ENCODE measurements around the gene CCDC9B. TPM values are rescaled to one million over a fixed set of nuclear protein-coding genes. Genes with fewer than 3 reads are reported as not detected.

Gene CCDC9B
- total RNA-seq, 1 donor from 2014 or later = 21.6 TPM

DNA sequence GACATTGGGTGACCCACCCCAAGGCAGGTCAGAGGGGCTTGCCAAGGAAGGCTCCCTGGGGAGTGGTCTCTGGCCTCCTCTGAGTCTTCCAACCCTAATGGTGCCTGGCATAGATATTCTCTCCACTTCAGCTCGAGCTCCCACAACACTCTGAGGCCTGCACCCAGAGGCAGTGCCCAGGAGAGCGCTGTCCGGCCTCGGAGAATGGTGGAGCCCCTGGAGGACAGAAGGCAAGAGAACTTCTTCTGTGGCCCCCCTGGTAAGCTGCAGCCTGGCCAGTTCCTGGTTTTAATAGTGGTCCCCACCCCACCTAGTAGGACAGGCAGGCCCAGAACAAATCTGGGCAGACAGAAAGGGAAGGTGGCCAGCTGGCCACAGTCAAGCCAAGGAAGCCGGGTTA is 24.3 kb upstream of the CCDC9B start:
- H3K36me3 Mint-ChIP-seq (ENCODE audit: unreplicated experiment) = no peaks in the 10 kb centered on the region
- H3K4me1 Mint-ChIP-seq (ENCODE audit: unreplicated experiment) = peaks cover 6% of the 10 kb centered on the region
- H3K27me3 Mint-ChIP-seq (ENCODE audit: unreplicated experiment) = peaks cover 6% of the 10 kb centered on the region
- TF ChIP-seq, protein P1, sequence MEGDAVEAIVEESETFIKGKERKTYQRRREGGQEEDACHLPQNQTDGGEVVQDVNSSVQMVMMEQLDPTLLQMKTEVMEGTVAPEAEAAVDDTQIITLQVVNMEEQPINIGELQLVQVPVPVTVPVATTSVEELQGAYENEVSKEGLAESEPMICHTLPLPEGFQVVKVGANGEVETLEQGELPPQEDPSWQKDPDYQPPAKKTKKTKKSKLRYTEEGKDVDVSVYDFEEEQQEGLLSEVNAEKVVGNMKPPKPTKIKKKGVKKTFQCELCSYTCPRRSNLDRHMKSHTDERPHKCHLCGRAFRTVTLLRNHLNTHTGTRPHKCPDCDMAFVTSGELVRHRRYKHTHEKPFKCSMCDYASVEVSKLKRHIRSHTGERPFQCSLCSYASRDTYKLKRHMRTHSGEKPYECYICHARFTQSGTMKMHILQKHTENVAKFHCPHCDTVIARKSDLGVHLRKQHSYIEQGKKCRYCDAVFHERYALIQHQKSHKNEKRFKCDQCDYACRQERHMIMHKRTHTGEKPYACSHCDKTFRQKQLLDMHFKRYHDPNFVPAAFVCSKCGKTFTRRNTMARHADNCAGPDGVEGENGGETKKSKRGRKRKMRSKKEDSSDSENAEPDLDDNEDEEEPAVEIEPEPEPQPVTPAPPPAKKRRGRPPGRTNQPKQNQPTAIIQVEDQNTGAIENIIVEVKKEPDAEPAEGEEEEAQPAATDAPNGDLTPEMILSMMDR (IDR thresholded peaks at IDR 0.05) = no peak
- no peak overlapping the region for H3K4me3 Mint-ChIP-seq (ENCODE audit: unreplicated experiment)
- no peak overlapping the region for H3K27ac Mint-ChIP-seq (ENCODE audit: unreplicated experiment)
- DNase-seq (ENCODE audit: extremely low spot score, unreplicated experiment) = no peak
- H3K9me3 Mint-ChIP-seq (ENCODE audit: unreplicated experiment) = no peaks in the 10 kb centered on the region

DNA sequence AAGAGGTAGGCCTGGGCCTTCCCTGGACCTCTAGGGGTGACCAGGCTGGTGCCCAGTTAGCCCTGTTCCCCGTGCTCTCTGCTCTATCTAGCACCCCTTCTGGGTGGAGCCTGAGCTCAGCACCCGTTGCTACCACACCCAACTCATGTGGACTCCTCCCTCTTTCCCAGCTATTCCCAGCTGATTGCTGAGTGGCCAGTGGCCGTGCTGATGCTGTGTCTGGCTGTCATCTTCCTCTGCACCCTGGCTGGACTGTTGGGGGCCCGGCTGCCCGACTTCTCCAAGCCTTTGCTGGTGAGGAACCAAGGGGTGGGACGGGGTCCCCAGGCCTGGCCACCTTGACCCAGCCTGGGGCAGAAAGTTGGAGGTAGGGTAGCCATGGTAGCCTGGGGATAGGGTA is 23.5 kb upstream of the CCDC9B start:
- Mint-ChIP-seq H3K27me3 (ENCODE audit: unreplicated experiment) (peaks cover 6% of the 10 kb centered on the region), H3K9me3 (ENCODE audit: unreplicated experiment) (no peaks in the 10 kb centered on the region), H3K4me3 (ENCODE audit: unreplicated experiment) (no peak overlapping the region)

DNA sequence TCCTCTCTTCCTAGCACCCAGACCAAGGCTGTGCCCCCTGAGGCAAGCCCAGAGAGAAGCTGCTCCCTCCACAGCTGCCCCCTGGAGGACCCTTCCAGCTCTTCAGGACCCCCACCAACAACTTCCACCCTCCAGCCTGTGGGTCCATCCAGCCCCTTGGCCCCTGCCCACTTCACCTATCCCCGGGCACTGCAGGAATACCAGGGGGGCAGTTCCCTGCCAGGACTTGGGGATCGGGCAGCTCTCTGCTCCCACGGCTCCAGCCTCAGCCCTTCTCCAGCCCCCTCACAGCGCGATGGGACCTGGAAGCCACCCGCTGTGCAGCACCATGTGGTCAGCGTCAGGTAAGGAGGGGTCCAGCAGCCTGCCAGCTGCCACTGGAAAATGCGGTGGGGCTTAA is 22.9 kb upstream of the CCDC9B start:
- no peak for DNase-seq (ENCODE audit: extremely low spot score, unreplicated experiment)
- Mint-ChIP-seq H3K36me3 (ENCODE audit: unreplicated experiment) (no peaks in the 10 kb centered on the region), H3K9me3 (ENCODE audit: unreplicated experiment) (no peaks in the 10 kb centered on the region), H3K4me3 (ENCODE audit: unreplicated experiment) (no peak overlapping the region), H3K27ac (ENCODE audit: unreplicated experiment) (no peak overlapping the region), H3K4me1 (ENCODE audit: unreplicated experiment) (peaks cover 6% of the 10 kb centered on the region), H3K27me3 (ENCODE audit: unreplicated experiment) (peaks cover 6% of the 10 kb centered on the region)
- TF ChIP-seq, protein P1 (IDR thresholded peaks at IDR 0.05) = no peak

More for the DNA sequence above, 23.5 kb upstream of the CCDC9B start:
- no peaks in the 10 kb centered on the region for H3K36me3 Mint-ChIP-seq (ENCODE audit: unreplicated experiment)
- no peak for DNase-seq (ENCODE audit: extremely low spot score, unreplicated experiment)
- H3K27ac Mint-ChIP-seq (ENCODE audit: unreplicated experiment) = no peak overlapping the region
- TF ChIP-seq, protein P1 (IDR thresholded peaks at IDR 0.05) = no peak
- peaks cover 6% of the 10 kb centered on the region for H3K4me1 Mint-ChIP-seq (ENCODE audit: unreplicated experiment)

DNA sequence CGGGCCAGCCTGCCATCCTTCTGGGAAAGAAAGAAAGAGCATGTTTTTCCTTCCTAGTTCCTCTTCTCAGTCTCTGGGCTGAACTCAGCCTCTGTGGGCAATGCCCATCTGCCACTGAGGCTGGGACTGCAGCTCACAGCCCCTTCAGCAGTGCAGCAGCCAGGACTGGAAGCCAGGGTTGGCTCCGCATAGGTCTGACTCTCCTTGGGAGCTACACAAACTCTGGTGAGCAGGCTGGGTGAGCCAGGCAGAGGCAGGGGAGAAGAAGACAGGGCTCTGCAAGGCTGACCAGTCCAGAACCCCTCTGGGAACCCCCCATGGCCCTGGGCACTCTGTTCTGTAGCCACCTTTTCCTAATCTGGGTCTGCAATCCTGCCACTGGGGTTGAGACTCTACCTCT is 20.9 kb upstream of the CCDC9B start:
- Mint-ChIP-seq H3K27me3 (ENCODE audit: unreplicated experiment) (peaks cover 6% of the 10 kb centered on the region), H3K27ac (ENCODE audit: unreplicated experiment) (no peak overlapping the region), H3K36me3 (ENCODE audit: unreplicated experiment) (no peaks in the 10 kb centered on the region), H3K4me3 (ENCODE audit: unreplicated experiment) (no peak overlapping the region), H3K4me1 (ENCODE audit: unreplicated experiment) (peaks cover 6% of the 10 kb centered on the region), H3K9me3 (ENCODE audit: unreplicated experiment) (no peaks in the 10 kb centered on the region)
- TF ChIP-seq, protein P1 (IDR thresholded peaks at IDR 0.05) = no peak
- no peak for DNase-seq (ENCODE audit: extremely low spot score, unreplicated experiment)

DNA sequence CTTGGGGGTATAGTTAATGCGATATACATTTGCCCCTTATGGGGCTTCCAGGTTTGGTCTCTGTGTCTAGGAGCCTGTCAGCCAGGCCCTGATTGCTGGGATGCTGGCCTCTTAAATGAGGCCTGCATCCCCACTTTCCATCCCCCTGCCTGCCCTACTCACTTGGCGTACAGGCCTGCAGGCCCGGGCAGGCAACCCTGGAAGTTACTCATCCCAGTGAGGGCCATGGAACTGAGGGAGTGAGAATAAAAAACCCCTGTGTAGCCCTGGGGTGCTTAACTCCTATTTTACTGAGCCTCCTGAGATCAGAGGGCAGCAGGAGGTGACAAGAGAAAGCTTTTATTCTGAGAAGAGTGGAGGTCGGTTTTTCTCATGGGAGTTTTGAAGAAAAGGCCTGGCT is 19.3 kb upstream of the CCDC9B start:
- TF ChIP-seq, protein P1 (IDR thresholded peaks at IDR 0.05) = no peak
- Mint-ChIP-seq H3K27ac (ENCODE audit: unreplicated experiment) (no peak overlapping the region), H3K27me3 (ENCODE audit: unreplicated experiment) (peaks cover 6% of the 10 kb centered on the region), H3K9me3 (ENCODE audit: unreplicated experiment) (no peaks in the 10 kb centered on the region), H3K36me3 (ENCODE audit: unreplicated experiment) (no peaks in the 10 kb centered on the region), H3K4me1 (ENCODE audit: unreplicated experiment) (peaks cover 16% of the 10 kb centered on the region), H3K4me3 (ENCODE audit: unreplicated experiment) (no peak overlapping the region)
- DNase-seq (ENCODE audit: extremely low spot score, unreplicated experiment) = no peak

All from osteocyte (in vitro differentiated cells).